ENCODE measurements around the gene SLFN5.

DNA sequence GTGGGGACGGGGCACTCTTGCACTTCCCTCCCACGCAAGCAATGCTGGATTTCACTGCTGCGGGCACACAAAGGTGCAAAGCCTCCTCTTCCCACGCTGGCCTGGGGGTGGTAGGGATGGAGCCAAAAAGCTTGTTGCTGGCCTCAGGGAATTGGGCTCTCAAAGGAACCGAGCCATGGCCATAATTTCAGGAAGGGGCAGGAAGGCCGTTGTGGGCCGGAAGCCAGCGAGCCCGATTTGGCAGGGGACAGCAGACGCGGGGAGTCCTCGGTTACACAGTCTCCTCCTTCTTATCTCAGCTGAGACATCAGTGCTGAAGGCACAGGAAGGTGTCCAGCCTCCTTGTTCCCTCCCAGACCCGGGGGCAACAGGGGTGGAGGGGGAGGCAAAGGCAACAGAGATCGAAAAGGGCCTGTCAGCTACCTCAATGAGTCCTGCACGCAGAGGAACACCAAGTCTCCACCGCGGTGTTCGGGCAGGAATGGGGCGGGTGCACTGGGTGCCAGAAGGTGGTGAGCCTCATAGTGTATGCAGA lies 71.1 kb downstream of the SLFN5 start:
- TF ChIP-seq ZFP3 (CRISPR knock-in tag; IDR thresholded peaks at IDR 0.05) (no peak), POU6F1 (CRISPR knock-in tag; IDR thresholded peaks at IDR 0.05; ENCODE audit: borderline replicate concordance, low read depth) (no peak), ARNTL (CRISPR knock-in tag; IDR thresholded peaks at IDR 0.05; ENCODE audit: borderline replicate concordance, low read depth) (no peak), SNAI2 (CRISPR knock-in tag; IDR thresholded peaks at IDR 0.05) (no peak), TOX (CRISPR knock-in tag; IDR thresholded peaks at IDR 0.05; ENCODE audit: borderline replicate concordance) (no peak), PPARA (CRISPR knock-in tag; IDR thresholded peaks at IDR 0.05; ENCODE audit: borderline replicate concordance) (no peak), GLIS3 (CRISPR knock-in tag; IDR thresholded peaks at IDR 0.05) (no peak), ISL1 (CRISPR knock-in tag; IDR thresholded peaks at IDR 0.05) (no peak), ZNF70 (CRISPR knock-in tag; IDR thresholded peaks at IDR 0.05) (no peak)
- TF ChIP-seq, protein P1, sequence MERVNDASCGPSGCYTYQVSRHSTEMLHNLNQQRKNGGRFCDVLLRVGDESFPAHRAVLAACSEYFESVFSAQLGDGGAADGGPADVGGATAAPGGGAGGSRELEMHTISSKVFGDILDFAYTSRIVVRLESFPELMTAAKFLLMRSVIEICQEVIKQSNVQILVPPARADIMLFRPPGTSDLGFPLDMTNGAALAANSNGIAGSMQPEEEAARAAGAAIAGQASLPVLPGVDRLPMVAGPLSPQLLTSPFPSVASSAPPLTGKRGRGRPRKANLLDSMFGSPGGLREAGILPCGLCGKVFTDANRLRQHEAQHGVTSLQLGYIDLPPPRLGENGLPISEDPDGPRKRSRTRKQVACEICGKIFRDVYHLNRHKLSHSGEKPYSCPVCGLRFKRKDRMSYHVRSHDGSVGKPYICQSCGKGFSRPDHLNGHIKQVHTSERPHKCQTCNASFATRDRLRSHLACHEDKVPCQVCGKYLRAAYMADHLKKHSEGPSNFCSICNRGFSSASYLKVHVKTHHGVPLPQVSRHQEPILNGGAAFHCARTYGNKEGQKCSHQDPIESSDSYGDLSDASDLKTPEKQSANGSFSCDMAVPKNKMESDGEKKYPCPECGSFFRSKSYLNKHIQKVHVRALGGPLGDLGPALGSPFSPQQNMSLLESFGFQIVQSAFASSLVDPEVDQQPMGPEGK (CRISPR knock-in tag; IDR thresholded peaks at IDR 0.05; ENCODE audit: borderline replicate concordance), result no peak

All from SK-N-SH treated with all-trans-retinoic acid at 6 μM for 48 hours (cell line).